H1 (cell line): ENCODE measurements around the gene ACSF3. TPM values are rescaled to one million over a fixed set of nuclear protein-coding genes. Genes with fewer than 3 reads are reported as not detected.

ENCODE experiments used
- CTCF ChIA-PET: fragments of 300-600 bp; sonication (Branson Sonifier 250); formaldehyde crosslinking; loops from one replicate; lab custom pipeline; 2021; ENCODE audit not compliant: partially characterized antibody; lab: Charles Lee
- POLR2A ChIA-PET: fragments of 300-600 bp; sonication (Branson Sonifier 250); formaldehyde crosslinking; loops from one replicate; lab custom pipeline; 2021; ENCODE audit warnings: inconsistent platforms; ENCODE audit not compliant: partially characterized antibody; lab: Charles Lee
- DNase-seq, 2 experiments: peaks; one replicate each; pipeline versions ENCODE4 v3.0.0 to v3.0.0-alpha.2; 2010 to 2022; ENCODE audit warnings: low spot score in 2 of 2, low read depth in 1 of 2, mixed read lengths in 1 of 2
- FAIRE-seq: peaks from 2 replicates; lab custom pipeline; 2011; peaks lifted over from hg19 to GRCh38; lab: Jason Lieb, UNC
- H2AFZ ChIP-seq: 2 replicates; pipeline ENCODE4 v1.8.1; 2012; ENCODE audit warnings: low read length, inconsistent platforms
- H2AK5ac ChIP-seq: 2 replicates; pipeline ENCODE4 v1.6.1; 2013; ENCODE audit warnings: low read depth, low read length
- H2BK120ac ChIP-seq: replicated peaks from 2 replicates; pipeline ENCODE3; 2013; ENCODE audit warnings: low read depth, low read length, inconsistent platforms
- H2BK12ac ChIP-seq: 2 replicates; pipeline ENCODE4 v1.6.1; 2013; ENCODE audit warnings: low read depth, low read length
- H2BK15ac ChIP-seq: 2 replicates; pipeline ENCODE4 v1.6.1; 2013; ENCODE audit warnings: low read length
- H2BK20ac ChIP-seq: 2 replicates; pipeline ENCODE4 v1.6.1; 2013; ENCODE audit warnings: low read length
- H2BK5ac ChIP-seq: 2 replicates; pipeline ENCODE4 v1.6.1; 2013; ENCODE audit warnings: low read depth, low read length
- H3K14ac ChIP-seq: 2 replicates; pipeline ENCODE4 v1.6.1; 2013; ENCODE audit warnings: inconsistent platforms; ENCODE audit not compliant: insufficient read length
- H3K18ac ChIP-seq: 2 replicates; pipeline ENCODE4 v1.6.1; 2013; ENCODE audit warnings: low read length; ENCODE audit errors: extremely low read depth
- H3K23ac ChIP-seq: 2 replicates; pipeline ENCODE4 v1.6.1; 2013; ENCODE audit warnings: inconsistent platforms; ENCODE audit not compliant: insufficient read length
- H3K23me2 ChIP-seq: 2 replicates; pipeline ENCODE4 v1.6.1; 2013; ENCODE audit warnings: low read depth, low read length
- H3K27ac ChIP-seq: 2 replicates; pipeline ENCODE4 v1.6.1; 2011; ENCODE audit warnings: low read depth, low read length, inconsistent platforms
- H3K27me3 ChIP-seq, 4 experiments: replicated peaks in 1 of 4; 1 replicate in 1 of 4; 2 replicates in 3 of 4; pipeline versions ENCODE4 v1.6.1 to v1.8.1; 2011 to 2013; ENCODE audit warnings: low read length in 3 of 4, mild to moderate bottlenecking in 3 of 4, inconsistent platforms in 2 of 4, mixed read lengths in 2 of 4, moderate library complexity in 1 of 4; ENCODE audit not compliant: control insufficient read depth in 3 of 4, insufficient read depth in 3 of 4; ENCODE audit errors: extremely low read depth in 1 of 4
- H3K36me3 ChIP-seq, 4 experiments: 2 replicates each; pipeline versions ENCODE4 v1.6.1 to v1.8.1; 2011 to 2013; ENCODE audit warnings: mild to moderate bottlenecking in 4 of 4, low read length in 3 of 4, moderate library complexity in 2 of 4, control low read depth in 1 of 4, inconsistent platforms in 1 of 4; ENCODE audit not compliant: insufficient read depth in 4 of 4, control insufficient read depth in 2 of 4
- H3K4ac ChIP-seq: replicated peaks from 2 replicates; pipeline ENCODE3; 2013; ENCODE audit warnings: low read length, low read depth, mixed read lengths, inconsistent platforms; ENCODE audit not compliant: insufficient read length
- H3K4me1 ChIP-seq, 4 experiments: replicated peaks in 1 of 4; 1 replicate in 1 of 4; 2 replicates in 3 of 4; pipeline versions ENCODE4 v1.6.1 to v1.8.1; 2011 to 2013; ENCODE audit warnings: low read length in 3 of 4, inconsistent platforms in 2 of 4, mixed read lengths in 1 of 4; ENCODE audit not compliant: insufficient read depth in 4 of 4, control insufficient read depth in 3 of 4
- H3K4me2 ChIP-seq, 2 experiments: 2 replicates each; pipeline versions ENCODE4 v1.6.1 to v1.8.1; 2011 to 2013; ENCODE audit warnings: low read depth in 2 of 2, low read length in 2 of 2, control low read depth in 1 of 2, inconsistent platforms in 1 of 2, mild to moderate bottlenecking in 1 of 2; ENCODE audit not compliant: insufficient read depth in 1 of 2
- H3K4me3 ChIP-seq, 4 experiments: fragments of 200-600, 300-600 bp in 1 of 4; sonication (generic), shearing (Covaris generic), sonication (Bioruptor Twin) in 1 of 4; 2 replicates each; pipeline versions ENCODE4 v1.5.1 to v1.8.1; 2011 to 2016; ENCODE audit warnings: low read length in 4 of 4, low read depth in 3 of 4, control low read depth in 2 of 4, inconsistent platforms in 2 of 4, mild to moderate bottlenecking in 2 of 4, mixed read lengths in 1 of 4, moderate library complexity in 1 of 4; ENCODE audit not compliant: insufficient read depth in 2 of 4; ENCODE audit errors: extremely low read depth in 1 of 4
- H3K56ac ChIP-seq: replicated peaks from 2 replicates; pipeline ENCODE3; 2013; ENCODE audit warnings: low read depth, mild to moderate bottlenecking, mixed read lengths, low read length, inconsistent platforms; ENCODE audit not compliant: insufficient read length
- H3K79me1 ChIP-seq: 2 replicates; pipeline ENCODE4 v1.6.1; 2013; ENCODE audit warnings: low read depth, low read length, control low read depth
- H3K79me2 ChIP-seq, 2 experiments: 2 replicates each; pipeline versions ENCODE4 v1.6.1 to v1.8.1; 2012 to 2013; ENCODE audit warnings: low read length in 2 of 2, mild to moderate bottlenecking in 2 of 2, inconsistent platforms in 1 of 2; ENCODE audit not compliant: insufficient read depth in 2 of 2, control insufficient read depth in 1 of 2
- H3K9ac ChIP-seq, 4 experiments: replicated peaks in 1 of 4; 1 replicate in 1 of 4; 2 replicates in 3 of 4; pipeline versions ENCODE4 v1.6.1 to v1.8.1; 2011 to 2013; ENCODE audit warnings: low read depth in 3 of 4, low read length in 3 of 4, control low read depth in 2 of 4, mild to moderate bottlenecking in 2 of 4, moderate library complexity in 2 of 4, inconsistent platforms in 1 of 4; ENCODE audit errors: extremely low read depth in 1 of 4
- H3K9me3 ChIP-seq, 2 experiments: 2 replicates each; pipeline versions ENCODE4 v1.6.1 to v1.8.1; 2012 to 2013; ENCODE audit warnings: mild to moderate bottlenecking in 2 of 2, moderate library complexity in 2 of 2, control low read depth in 1 of 2, inconsistent platforms in 1 of 2, low read depth in 1 of 2, low read length in 1 of 2, mixed read lengths in 1 of 2; ENCODE audit not compliant: insufficient read depth in 2 of 2
- H4K20me1 ChIP-seq, 2 experiments: replicated peaks in 1 of 2; 2 replicates each; pipeline versions ENCODE3 to v1.8.1; 2011 to 2013; ENCODE audit warnings: inconsistent platforms in 2 of 2, low read length in 2 of 2, mild to moderate bottlenecking in 1 of 2; ENCODE audit not compliant: insufficient read depth in 2 of 2, control insufficient read depth in 1 of 2
- H4K5ac ChIP-seq: 2 replicates; pipeline ENCODE4 v1.6.1; 2013; ENCODE audit warnings: low read length, low read depth, mixed read lengths, inconsistent platforms; ENCODE audit not compliant: insufficient read length
- H4K8ac ChIP-seq: 2 replicates; pipeline ENCODE4 v1.8.0; 2013; ENCODE audit warnings: mild to moderate bottlenecking, moderate library complexity, low read length, inconsistent platforms; ENCODE audit not compliant: insufficient read depth; ENCODE audit errors: extremely low read depth
- H4K91ac ChIP-seq: replicated peaks from 2 replicates; pipeline ENCODE3; 2013; ENCODE audit warnings: low read length, mixed read lengths, inconsistent platforms; ENCODE audit not compliant: insufficient read length
- HDAC6 ChIP-seq: IDR thresholded peaks from one replicate; pipeline ENCODE4 v1.7.1; 2012; ENCODE audit warnings: low read depth, mild to moderate bottlenecking, inconsistent platforms, low read length, moderate library complexity
- WGBS, 2 experiments: shearing (Covaris generic) in 1 of 2; methylation state at CpG; one replicate each; pipeline versions ENCODE4 v1.1.6 to v1.1.7; 2013 to 2015; ENCODE audit warnings: low lambda C conversion rate in 2 of 2, mixed read lengths in 2 of 2, inconsistent platforms in 1 of 2, low coverage in 1 of 2, missing lambda C conversion rate in 1 of 2; ENCODE audit not compliant: insufficient replicate concordance in 2 of 2, insufficient coverage in 1 of 2, insufficient read length in 1 of 2; ENCODE audit errors: extremely low coverage in 1 of 2, missing lambda C conversion rate in 1 of 2; 5-methylcytosine and 5-hydroxymethylcytosine counted together
- polyA plus RNA-seq, 7 experiments: library from polyadenylated mRNA; depleted of rRNA in 3 of 7; stranded (reverse) in 5 of 7; unstranded in 2 of 7; fragments of >200 nt in 5 of 7; fragments of 200-250 nt in 2 of 7; gene quantifications; 1 replicate in 5 of 7; 2 replicates in 1 of 7; 4 replicates in 1 of 7; pipeline versions ENCODE4 v1.2.1 to v1.2.3, GENCODE V29; 2011 to 2013; ENCODE audit warnings: missing spikeins in 2 of 7, mixed read lengths in 2 of 7
- total RNA-seq: library from RNA; stranded (reverse); fragmentation: NEBNext Ultra II Directional; extraction: Animal tissue kit (Norgen Biotek cat#: 25700); gene quantifications from 2 replicates; pipeline ENCODE4 v1.2.1, GENCODE V29; 2021

The ACSF3 gene
- total and polyA plus RNA-seq, 2 of the 8 experiments (the other 6 are each of a cell fraction or from before 2014, with no cell fraction given): 15.6 to 22.9 TPM

DNA sequence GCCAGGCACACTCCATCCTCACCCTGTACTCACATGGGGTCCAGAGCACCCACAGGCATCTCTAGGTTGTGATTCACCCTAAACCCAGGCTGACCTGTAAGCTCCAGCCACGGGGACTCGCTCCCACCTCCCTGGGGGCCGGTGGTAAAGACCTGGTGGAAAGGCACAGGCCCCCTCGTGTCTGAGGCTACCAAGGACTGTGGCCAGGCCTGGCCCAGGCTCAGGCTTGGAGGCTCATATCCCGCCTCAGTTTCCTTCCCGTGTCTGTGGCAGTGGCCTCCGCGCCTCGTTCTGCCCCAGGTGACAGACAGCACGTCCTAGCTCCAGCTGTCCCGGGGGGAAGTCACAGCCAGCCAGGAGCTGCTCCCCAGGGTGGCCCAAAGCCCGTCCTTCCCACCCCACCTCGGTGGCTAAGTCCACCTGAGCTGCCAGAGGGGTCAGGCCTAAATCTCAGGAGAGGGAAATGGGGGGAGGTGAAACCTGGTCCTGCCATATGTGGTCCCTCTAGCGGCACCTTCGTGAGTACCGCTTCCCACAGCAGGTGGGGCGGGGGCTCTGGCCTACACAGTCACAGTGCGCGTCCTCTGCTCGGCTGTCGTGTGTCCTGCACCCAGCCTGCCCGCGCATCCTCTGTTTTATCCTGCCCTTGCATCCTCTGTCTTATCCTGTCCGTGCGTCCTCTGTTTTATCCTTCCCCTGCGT lies 90.5 kb downstream of the ACSF3 start:
- Histone ChIP-seq H3K79me1 (no peaks in the 10 kb centered on the region), H3K14ac (no peak overlapping the region), H3K79me2 (no peaks in the 10 kb centered on the region), H3K56ac (no peak overlapping the region), H3K23me2 (no peaks in the 10 kb centered on the region), H3K23ac (no peak overlapping the region), H3K36me3 (no peaks in the 10 kb centered on the region), H3K4me2 (no peak overlapping the region), H2BK15ac (no peak overlapping the region), H3K27ac (no peak overlapping the region), H2BK5ac (no peak overlapping the region), H2AFZ (no peak overlapping the region), H4K8ac (no peak overlapping the region; the same call in 1 of the 2 replicates), H3K9me3 (no peaks in the 10 kb centered on the region), H3K18ac (no peak overlapping the region), H4K20me1 (peaks cover 0 to 1% of the 10 kb centered on the region in 2 experiments), H3K4me1 (no peaks in the 10 kb centered on the region), H4K5ac (no peak overlapping the region), H2AK5ac (no peak overlapping the region), H3K27me3 (no peaks in the 10 kb centered on the region; a peak in 2 of 7 replicates), H4K91ac (no peak overlapping the region), H2BK12ac (no peak overlapping the region), H2BK20ac (no peak overlapping the region), H3K4me3 (no peak overlapping the region), H3K9ac (no peak overlapping the region), H3K4ac (no peak overlapping the region), H2BK120ac (no peak overlapping the region)
- WGBS, 2 experiments: 93% methylated on average over 24 of the region's 26 CpGs; no CpG with 5 or more reads in 1 of the 2 experiments
- ChIA-PET POLR2A (interaction anchor here (1.4 to 1.9 kb wide), 3 partner anchors 10 to 374 kb away, joined by 5 to 9 read pairs (median 7); partner anchors contain the start of gene APRT), CTCF (no interaction called here)
- FAIRE-seq (no peak), DNase-seq (peak in 1 of 2 experiments; percentile 42)
- no peak for TF ChIP-seq HDAC6
